B cell (primary cell): ENCODE results near the gene CNTNAP2. TPM values are rescaled to one million over a fixed set of nuclear protein-coding genes. Genes with fewer than 3 reads are reported as not detected.

ENCODE experiments used
- ATAC-seq: fragments of 200-7000 bp; cut with Tn5 transposase; one replicate; pipeline ENCODE4 v1.10.0; 2021; ENCODE audit warnings: low read depth, mild to moderate bottlenecking, moderate number of reproducible peaks, moderate library complexity
- CTCF ChIA-PET: fragments of 350-600 bp; sonication (Branson Sonifier 250); formaldehyde crosslinking; loops from one replicate; lab custom pipeline; 2021; ENCODE audit warnings: antibody characterized with exemption, inconsistent platforms; lab: Charles Lee
- POLR2A ChIA-PET: fragments of 350-600 bp; sonication (Branson Sonifier 250); formaldehyde crosslinking; loops from one replicate; lab custom pipeline; 2021; ENCODE audit warnings: antibody characterized with exemption; lab: Charles Lee
- DNase-seq: peaks from one replicate; pipeline ENCODE4 v3.0.0; 2013
- H2AFZ ChIP-seq: 2 replicates; pipeline ENCODE4 v1.6.1; 2012; ENCODE audit warnings: mild to moderate bottlenecking, low read depth, low read length; ENCODE audit not compliant: insufficient read depth, poor library complexity, severe bottlenecking
- H3K27ac ChIP-seq, 2 donors: 1 replicate in 1 of 2; 2 replicates in 1 of 2; pipeline ENCODE4 v1.5.1; 2012 to 2013; ENCODE audit warnings: low read length in 2 of 2, mild to moderate bottlenecking in 2 of 2, moderate library complexity in 1 of 2
- H3K27me3 ChIP-seq, 4 experiments: fragments of 200-600 bp in 1 of 4; sonication (generic) in 1 of 4; replicated peaks in 1 of 4; 1 replicate in 2 of 4; 2 replicates in 2 of 4; pipeline versions ENCODE4 v1.6.1 to v1.7.0; 2013 to 2016; ENCODE audit warnings: low read length in 3 of 4, mild to moderate bottlenecking in 2 of 4, mixed read lengths in 1 of 4, moderate library complexity in 1 of 4; ENCODE audit not compliant: insufficient read depth in 4 of 4, control insufficient read depth in 3 of 4; ENCODE audit errors: control extremely low read depth in 1 of 4
- H3K36me3 ChIP-seq, 2 experiments: replicated peaks in 1 of 2; 1 replicate in 1 of 2; 2 replicates in 1 of 2; pipeline versions ENCODE4 v1.6.1 to v1.7.1; 2013; ENCODE audit warnings: low read length in 1 of 2; ENCODE audit not compliant: insufficient read depth in 2 of 2, control insufficient read depth in 1 of 2; ENCODE audit errors: control extremely low read depth in 1 of 2, extremely low read depth in 1 of 2
- H3K4me1 ChIP-seq, 2 donors: fragments of 200-600 bp in 1 of 2; sonication (generic) in 1 of 2; 1 replicate in 1 of 2; 2 replicates in 1 of 2; pipeline versions ENCODE4 v1.5.1 to v1.6.1; 2013 to 2017; ENCODE audit warnings: low read length in 2 of 2; ENCODE audit not compliant: control insufficient read depth in 2 of 2, insufficient read depth in 2 of 2
- H3K4me2 ChIP-seq: replicated peaks from 2 replicates; pipeline ENCODE3; 2012; ENCODE audit warnings: mild to moderate bottlenecking, low read depth, low read length; ENCODE audit not compliant: poor library complexity, severe bottlenecking
- H3K4me3 ChIP-seq, 5 experiments: fragments of 200-600 bp in 1 of 5; sonication (generic) in 1 of 5; 1 replicate in 3 of 5; 2 replicates in 2 of 5; pipeline versions ENCODE4 v1.5.1 to v1.7.0; 2011 to 2016; ENCODE audit warnings: low read length in 4 of 5, mild to moderate bottlenecking in 4 of 5, low read depth in 2 of 5, control low read depth in 1 of 5, moderate library complexity in 1 of 5; ENCODE audit not compliant: insufficient read depth in 1 of 5; ENCODE audit errors: control extremely low read depth in 1 of 5, extremely low read depth in 1 of 5
- H3K79me2 ChIP-seq: fragments of 200-600 bp; sonication (generic); one replicate; pipeline ENCODE4 v1.6.0; 2016; ENCODE audit warnings: low read length; ENCODE audit not compliant: control insufficient read depth, insufficient read depth
- H3K9ac ChIP-seq: fragments of 200-600 bp; sonication (generic); 2 replicates; pipeline ENCODE4 v1.6.1; 2017; ENCODE audit warnings: mild to moderate bottlenecking, low read length, moderate library complexity
- H3K9me3 ChIP-seq, 3 donors: one replicate each; pipeline versions ENCODE4 v1.6.1 to v1.7.1; 2013; ENCODE audit warnings: low read length in 2 of 3; ENCODE audit not compliant: control insufficient read depth in 2 of 3, insufficient read depth in 1 of 3; ENCODE audit errors: control extremely low read depth in 1 of 3
- H4K20me1 ChIP-seq: 2 replicates; pipeline ENCODE4 v1.6.0; 2012; ENCODE audit warnings: mild to moderate bottlenecking, low read length; ENCODE audit not compliant: insufficient read depth, control insufficient read depth, poor library complexity, severe bottlenecking
- H3K27ac Mint-ChIP-seq: one replicate; pipeline ENCODE4 v1.8.0; 2021; ENCODE audit warnings: mixed read lengths
- H3K27me3 Mint-ChIP-seq: one replicate; pipeline ENCODE4 v1.8.0; 2021; ENCODE audit warnings: mixed read lengths
- H3K4me1 Mint-ChIP-seq: one replicate; pipeline ENCODE4 v1.8.0; 2021; ENCODE audit warnings: mixed read lengths
- H3K4me3 Mint-ChIP-seq: one replicate; pipeline ENCODE4 v1.8.0; 2021; ENCODE audit warnings: mixed read lengths
- H3K9me3 Mint-ChIP-seq: one replicate; pipeline ENCODE4 v1.8.0; 2022; ENCODE audit warnings: mixed read lengths; ENCODE audit not compliant: insufficient read depth
- EZH2 ChIP-seq: IDR thresholded peaks from 2 replicates; pipeline ENCODE4 v1.6.1; 2012; ENCODE audit warnings: borderline replicate concordance, low read depth, mild to moderate bottlenecking, moderate library complexity, low read length; ENCODE audit not compliant: insufficient read depth, poor library complexity, severe bottlenecking
- WGBS: methylation state at CpG from one replicate; pipeline ENCODE4 v1.1.5; 2013; ENCODE audit warnings: missing lambda C conversion rate; ENCODE audit not compliant: insufficient coverage; 5-methylcytosine and 5-hydroxymethylcytosine counted together
- intact Hi-C: fragments of 100-400 bp; cut with micrococcal nuclease; formaldehyde crosslinking; loops from one replicate; pipeline ENCODE4 v1.10.0; 2022
- polyA plus RNA-seq: library from polyadenylated mRNA; depleted of rRNA; stranded (reverse); fragments of >200 nt; gene quantifications from 2 replicates; pipeline ENCODE4 v1.2.3, GENCODE V29; 2012
- total RNA-seq, 2 donors: library from RNA; stranded (reverse); fragments of 120-200 nt in 1 of 2; gene quantifications; 1 replicate in 1 of 2; 2 replicates in 1 of 2; pipeline versions ENCODE4 v1.2.3 to v1.2.4, GENCODE V29; 2013 to 2022
- TF ChIP-seq, protein P1 (sequence below): fragments of 200-600 bp; IDR thresholded peaks from one replicate; pipeline ENCODE4 v1.8.0; 2022; ENCODE audit warnings: antibody characterized with exemption, mild to moderate bottlenecking

Gene CNTNAP2
- total and polyA plus RNA-seq, 2 donors (not counting 1 experiment from before 2014, with no cell fraction given): 7.4 to 16.6 TPM

DNA sequence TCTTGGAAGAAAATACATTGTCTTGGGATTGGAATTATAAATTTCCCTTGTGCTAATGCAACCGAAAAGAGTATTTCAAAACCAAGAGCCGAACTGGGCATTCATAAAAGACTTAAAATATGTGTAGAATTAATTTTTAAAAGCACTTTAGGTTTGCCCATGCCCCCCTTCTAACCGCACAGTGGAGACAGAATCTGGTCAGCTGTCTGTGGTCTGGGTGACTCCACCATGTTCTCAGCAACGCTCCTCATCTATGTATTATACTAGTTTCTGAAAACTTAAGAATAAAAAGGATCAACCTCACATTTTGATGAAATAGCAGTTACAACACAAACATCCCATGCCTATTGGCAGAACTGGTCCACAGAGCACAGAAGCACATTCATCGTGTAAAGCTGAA is 2281.4 kb downstream of the CNTNAP2 start:
- Histone ChIP-seq H3K4me3 (no peak overlapping the region), H3K27me3 (no peaks in the 10 kb centered on the region), H2AFZ (no peak overlapping the region), H3K9me3 (no peaks in the 10 kb centered on the region), H3K27ac (no peak overlapping the region), H3K4me2 (no peak overlapping the region), H3K9ac (no peak overlapping the region), H4K20me1 (no peaks in the 10 kb centered on the region), H3K4me1 (peaks cover 7 to 14% of the 10 kb centered on the region in 2 donors), H3K79me2 (no peaks in the 10 kb centered on the region), H3K36me3 (peaks cover 0 to 4% of the 10 kb centered on the region in 2 experiments)
- Mint-ChIP-seq H3K4me1 (peaks cover 28% of the 10 kb centered on the region), H3K9me3 (no peaks in the 10 kb centered on the region), H3K27ac (no peak overlapping the region), H3K27me3 (no peaks in the 10 kb centered on the region), H3K4me3 (no peak overlapping the region)
- DNase-seq: no peak
- intact Hi-C loops: no loop called here
- ChIA-PET CTCF (no interaction called here), POLR2A (no interaction called here)
- no peak for ATAC-seq
- WGBS: no CpG with 5 or more reads among the region's 5 CpGs
- TF ChIP-seq, protein P1, sequence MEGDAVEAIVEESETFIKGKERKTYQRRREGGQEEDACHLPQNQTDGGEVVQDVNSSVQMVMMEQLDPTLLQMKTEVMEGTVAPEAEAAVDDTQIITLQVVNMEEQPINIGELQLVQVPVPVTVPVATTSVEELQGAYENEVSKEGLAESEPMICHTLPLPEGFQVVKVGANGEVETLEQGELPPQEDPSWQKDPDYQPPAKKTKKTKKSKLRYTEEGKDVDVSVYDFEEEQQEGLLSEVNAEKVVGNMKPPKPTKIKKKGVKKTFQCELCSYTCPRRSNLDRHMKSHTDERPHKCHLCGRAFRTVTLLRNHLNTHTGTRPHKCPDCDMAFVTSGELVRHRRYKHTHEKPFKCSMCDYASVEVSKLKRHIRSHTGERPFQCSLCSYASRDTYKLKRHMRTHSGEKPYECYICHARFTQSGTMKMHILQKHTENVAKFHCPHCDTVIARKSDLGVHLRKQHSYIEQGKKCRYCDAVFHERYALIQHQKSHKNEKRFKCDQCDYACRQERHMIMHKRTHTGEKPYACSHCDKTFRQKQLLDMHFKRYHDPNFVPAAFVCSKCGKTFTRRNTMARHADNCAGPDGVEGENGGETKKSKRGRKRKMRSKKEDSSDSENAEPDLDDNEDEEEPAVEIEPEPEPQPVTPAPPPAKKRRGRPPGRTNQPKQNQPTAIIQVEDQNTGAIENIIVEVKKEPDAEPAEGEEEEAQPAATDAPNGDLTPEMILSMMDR: no peak
- TF ChIP-seq EZH2: no peak

DNA sequence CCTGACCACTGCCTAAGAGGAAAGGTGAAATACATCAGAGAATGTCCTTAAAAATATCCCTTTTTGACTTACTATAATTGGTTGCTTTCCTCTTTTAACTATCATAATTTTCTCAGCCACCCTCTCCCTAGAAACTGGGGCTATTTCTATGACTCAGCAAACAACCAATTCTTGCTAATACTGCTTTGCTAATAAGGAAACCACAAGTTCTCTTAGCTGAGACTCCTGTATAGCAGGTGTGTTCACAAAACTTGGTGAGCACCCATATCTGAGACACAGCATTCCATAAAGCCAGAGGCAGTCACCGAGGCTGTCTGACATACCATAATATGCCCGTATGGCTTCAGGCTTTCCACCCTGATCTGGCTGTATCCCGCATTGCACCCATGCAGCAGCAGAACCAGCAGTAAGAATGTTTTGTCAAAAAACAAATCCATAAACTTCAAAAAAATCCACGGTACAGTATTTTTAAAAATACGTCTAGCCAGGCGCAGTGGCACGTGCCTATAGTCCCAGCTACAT is 2282.3 kb downstream of the CNTNAP2 start:
- Histone ChIP-seq H2AFZ (no peak overlapping the region), H3K4me3 (no peak overlapping the region), H4K20me1 (no peaks in the 10 kb centered on the region), H3K79me2 (no peaks in the 10 kb centered on the region), H3K4me2 (no peak overlapping the region), H3K9ac (no peak overlapping the region), H3K4me1 (peaks cover 7 to 14% of the 10 kb centered on the region in 2 donors), H3K9me3 (no peaks in the 10 kb centered on the region), H3K27ac (no peak overlapping the region), H3K27me3 (no peaks in the 10 kb centered on the region), H3K36me3 (peaks cover 0 to 7% of the 10 kb centered on the region in 2 experiments)
- Mint-ChIP-seq H3K9me3 (no peaks in the 10 kb centered on the region), H3K27ac (no peak overlapping the region), H3K4me1 (peaks cover 32% of the 10 kb centered on the region), H3K27me3 (no peaks in the 10 kb centered on the region), H3K4me3 (no peak overlapping the region)
- CTCF ChIA-PET: no interaction called here
- DNase-seq (no peak), ATAC-seq (no peak)
- 81% methylated on average over 7 of the region's 7 CpGs for WGBS
- POLR2A ChIA-PET: no interaction called here
- no peak for TF ChIP-seq EZH2
- TF ChIP-seq, protein P1: no peak
- intact Hi-C loops: no loop called here
